ENCODE data around the gene S100A6. TPM values are rescaled to one million over a fixed set of nuclear protein-coding genes. Genes with fewer than 3 reads are reported as not detected.

The S100A6 gene
- total RNA-seq, 1 experiment from 2014 or later: 1,633 TPM

GRCh38 chr1:153509036-153509435, 26.8 kb downstream of the S100A6 start:
- no peaks in the 10 kb centered on the region for H3K36me3 ChIP-seq (ENCODE audit: control insufficient read depth in 1 of 2, insufficient read depth in 2 of 2, low read length in 2 of 2)
- no TSS peak for BruUV-seq (replicated peaks)
- DNase-seq (ENCODE audit: low read depth, low spot score) (no peak), ATAC-seq (no peak)
- POLR2A ChIA-PET: no interaction called here
- no peak overlapping the region for H3K27ac ChIP-seq (ENCODE audit: low read depth, low read length)
- no peaks in the 10 kb centered on the region for H3K9me3 ChIP-seq (ENCODE audit: control insufficient read depth in 1 of 2, insufficient read depth in 1 of 2, low read depth in 1 of 2, low read length in 2 of 2)
- intact Hi-C loops (cut with micrococcal nuclease): loop anchor here (1.0 to 5.0 kb wide), 2 partner anchors 240 to 478 kb away; partner anchors contain the start of gene RAB13
- no peaks in the 10 kb centered on the region for H3K27me3 ChIP-seq (ENCODE audit: insufficient read depth, low read length)
- no peaks in the 10 kb centered on the region for H3K79me2 ChIP-seq (ENCODE audit: insufficient read depth, low read length)
- no peak overlapping the region for H2AFZ ChIP-seq (ENCODE audit: low read depth, low read length, poor library complexity, severe bottlenecking)
- H3K4me3 ChIP-seq (replicated peaks in 1 of 2; ENCODE audit: low read depth in 1 of 2, low read length in 2 of 2): no peak overlapping the region
- RAD21 ChIA-PET (ENCODE audit: low non-redundant PET in 1 of 2, low total read pairs in 2 of 2, uncharacterized antibody in 2 of 2, unreplicated experiment in 2 of 2): no interaction called here
- H3K9ac ChIP-seq (ENCODE audit: low read length): no peak overlapping the region
- H3K4me1 ChIP-seq (ENCODE audit: control insufficient read depth in 1 of 2, insufficient read depth in 2 of 2, low read length in 2 of 2): peaks cover 23 to 77% of the 10 kb centered on the region in 2 experiments
- H3K4me2 ChIP-seq (ENCODE audit: low read length): no peak overlapping the region
- TF ChIP-seq POLR2A (IDR thresholded peaks at IDR 0.05; ENCODE audit: borderline replicate concordance, extremely low read depth, insufficient read depth, insufficient read length): no peak
- no peak for TF ChIP-seq JUND (IDR thresholded peaks at IDR 0.05)
- no peak for TF ChIP-seq CEBPB (IDR thresholded peaks at IDR 0.05; ENCODE audit: low read depth)
- TF ChIP-seq ZFX (IDR thresholded peaks at IDR 0.05): no peak
- no peak for TF ChIP-seq FOSL1 (IDR thresholded peaks at IDR 0.05; ENCODE audit: low read depth)
- no peak for TF ChIP-seq ZNF274 (IDR thresholded peaks at IDR 0.05; ENCODE audit: low read depth, low read length)
- TF ChIP-seq RAD21 (IDR thresholded peaks at IDR 0.05; ENCODE audit: low read depth): no peak
- no peak for TF ChIP-seq SP1 (IDR thresholded peaks at IDR 0.05; ENCODE audit: low read depth)
- TF ChIP-seq SIN3A (IDR thresholded peaks at IDR 0.05; ENCODE audit: low read depth): no peak
- no peak for TF ChIP-seq TCF7L2 (IDR thresholded peaks at IDR 0.05; ENCODE audit: borderline replicate concordance, extremely low read depth, insufficient read depth, insufficient read length)
- no peaks in the 10 kb centered on the region for H3K9me2 ChIP-seq (ENCODE audit: insufficient read depth)
- CTCF ChIA-PET: interaction anchor here (1.2 to 1.5 kb wide), 2 partner anchors 57 to 63 kb away, joined by 3 to 5 read pairs; no protein-coding TSS in a partner anchor
- no peaks in the 10 kb centered on the region for H4K20me1 ChIP-seq (ENCODE audit: insufficient read depth)

GRCh38 chr1:153507926-153508583, 27.7 kb downstream of the S100A6 start:
- ChIA-PET CTCF (interaction anchor here (0.8 to 1.8 kb wide), 5 partner anchors 8 to 155 kb away, joined by 3 to 5 read pairs (median 4); partner anchors contain the start of gene S100A13), POLR2A (interaction anchor here (1.0 to 1.4 kb wide), 2 partner anchors 28 to 220 kb away, joined by 3 read pairs; partner anchors contain the start of genes INTS3 and S100A6), RAD21 (ENCODE audit: low non-redundant PET in 1 of 2, low total read pairs in 2 of 2, uncharacterized antibody in 2 of 2, unreplicated experiment in 2 of 2) (no interaction called here)
- Histone ChIP-seq H3K27me3 (ENCODE audit: insufficient read depth, low read length) (no peaks in the 10 kb centered on the region), H2AFZ (ENCODE audit: low read depth, low read length, poor library complexity, severe bottlenecking) (no peak overlapping the region), H3K36me3 (ENCODE audit: control insufficient read depth in 1 of 2, insufficient read depth in 2 of 2, low read length in 2 of 2) (no peaks in the 10 kb centered on the region), H4K20me1 (ENCODE audit: insufficient read depth) (no peaks in the 10 kb centered on the region), H3K9me2 (ENCODE audit: insufficient read depth) (no peaks in the 10 kb centered on the region), H3K4me3 (replicated peaks in 1 of 2; ENCODE audit: low read depth in 1 of 2, low read length in 2 of 2) (no peak overlapping the region), H3K4me1 (ENCODE audit: control insufficient read depth in 1 of 2, insufficient read depth in 2 of 2, low read length in 2 of 2) (peaks cover 23 to 69% of the 10 kb centered on the region in 2 experiments), H3K4me2 (ENCODE audit: low read length) (peak overlapping the region; percentile 65), H3K9me3 (ENCODE audit: control insufficient read depth in 1 of 2, insufficient read depth in 1 of 2, low read depth in 1 of 2, low read length in 2 of 2) (no peaks in the 10 kb centered on the region), H3K9ac (ENCODE audit: low read length) (peak overlapping the region; percentile 47; the same call in 1 of the 2 replicates), H3K27ac (ENCODE audit: low read depth, low read length) (no peak overlapping the region), H3K79me2 (ENCODE audit: insufficient read depth, low read length) (no peaks in the 10 kb centered on the region)
- no peak for DNase-seq (ENCODE audit: low read depth, low spot score)
- intact Hi-C loops (cut with micrococcal nuclease): loop anchor here (5.0 kb wide), 1 partner anchor 479 kb away; the partner anchor contains the start of gene RAB13
- no peak for ATAC-seq
- no TSS peak for BruUV-seq (replicated peaks)
- no peak for TF ChIP-seq EGR1 (IDR thresholded peaks at IDR 0.05; ENCODE audit: low read depth)
- TF ChIP-seq POLR2AphosphoS5 (IDR thresholded peaks at IDR 0.05; ENCODE audit: low read depth, low read length): no peak
- no peak for TF ChIP-seq POLR2A (IDR thresholded peaks at IDR 0.05; ENCODE audit: borderline replicate concordance, extremely low read depth, insufficient read depth, insufficient read length)
- no peak for TF ChIP-seq ZFX (IDR thresholded peaks at IDR 0.05)
- no peak for TF ChIP-seq JUND (IDR thresholded peaks at IDR 0.05)
- TF ChIP-seq SP1 (IDR thresholded peaks at IDR 0.05; ENCODE audit: low read depth): no peak
- TF ChIP-seq ATF3 (IDR thresholded peaks at IDR 0.05): no peak
- TF ChIP-seq ELF1 (IDR thresholded peaks at IDR 0.05; ENCODE audit: borderline replicate concordance, low read depth): no peak
- no peak for TF ChIP-seq SIN3A (IDR thresholded peaks at IDR 0.05; ENCODE audit: low read depth)
- no peak for TF ChIP-seq CEBPB (IDR thresholded peaks at IDR 0.05; ENCODE audit: low read depth)
- no peak for TF ChIP-seq REST (IDR thresholded peaks at IDR 0.05; ENCODE audit: low read depth)
- TF ChIP-seq SRF (IDR thresholded peaks at IDR 0.05; ENCODE audit: low read depth): no peak
- TF ChIP-seq ZNF274 (IDR thresholded peaks at IDR 0.05; ENCODE audit: low read depth, low read length): no peak
- TF ChIP-seq EZH2 (IDR thresholded peaks at IDR 0.05): no peak
- TF ChIP-seq FOSL1 (IDR thresholded peaks at IDR 0.05; ENCODE audit: low read depth): no peak
- TF ChIP-seq CBX3 (IDR thresholded peaks at IDR 0.05; ENCODE audit: low read depth): no peak

All from HCT116 (cell line).